ENCODE data around the gene PVR. TPM values are rescaled to one million over a fixed set of nuclear protein-coding genes. Genes with fewer than 3 reads are reported as not detected.

Gene PVR
- total RNA-seq, 1 donor from 2014 or later, result 26.0 TPM

DNA sequence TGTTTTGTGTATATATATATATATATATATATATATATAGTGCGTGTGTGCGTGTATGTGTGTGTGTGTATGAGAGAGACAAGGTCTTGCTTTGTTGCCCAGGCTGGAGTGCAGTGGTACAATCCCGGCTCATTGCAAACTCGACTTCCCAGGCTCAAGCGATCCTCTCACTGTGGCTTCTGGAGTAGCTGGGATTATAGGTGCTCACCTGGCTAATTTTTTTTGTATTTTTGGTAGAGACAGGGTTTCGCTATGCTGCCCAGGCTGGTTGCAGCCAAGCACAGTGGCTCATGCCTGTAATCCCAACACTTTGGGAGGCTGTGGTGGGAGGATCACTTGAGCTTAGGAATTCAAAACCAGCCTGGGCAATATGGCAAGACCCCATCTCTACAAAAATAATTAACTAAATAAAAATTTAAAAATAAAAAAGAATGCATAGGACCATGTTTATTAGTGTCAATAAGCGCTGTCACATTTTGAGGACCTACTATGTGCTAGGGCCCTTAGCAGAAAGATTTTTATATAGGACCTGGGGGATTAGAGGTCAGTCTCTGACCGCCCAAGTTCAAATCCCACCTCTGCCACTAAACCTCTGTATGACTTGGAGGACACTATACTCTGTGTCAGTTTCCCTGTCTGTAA, 1.8 kb downstream of the PVR start:
- intact Hi-C loops (cut with DNase I), result no loop called here
- Histone ChIP-seq H3K4me1 (peaks cover 25% of the 10 kb centered on the region), H3K9me3 (no peaks in the 10 kb centered on the region), H3K27me3 (no peaks in the 10 kb centered on the region), H3K4me3 (no peak overlapping the region), H3K27ac (no peak overlapping the region), H3K36me3 (peaks cover 0 to 14% of the 10 kb centered on the region in 2 donors)
- TF ChIP-seq, protein P1, sequence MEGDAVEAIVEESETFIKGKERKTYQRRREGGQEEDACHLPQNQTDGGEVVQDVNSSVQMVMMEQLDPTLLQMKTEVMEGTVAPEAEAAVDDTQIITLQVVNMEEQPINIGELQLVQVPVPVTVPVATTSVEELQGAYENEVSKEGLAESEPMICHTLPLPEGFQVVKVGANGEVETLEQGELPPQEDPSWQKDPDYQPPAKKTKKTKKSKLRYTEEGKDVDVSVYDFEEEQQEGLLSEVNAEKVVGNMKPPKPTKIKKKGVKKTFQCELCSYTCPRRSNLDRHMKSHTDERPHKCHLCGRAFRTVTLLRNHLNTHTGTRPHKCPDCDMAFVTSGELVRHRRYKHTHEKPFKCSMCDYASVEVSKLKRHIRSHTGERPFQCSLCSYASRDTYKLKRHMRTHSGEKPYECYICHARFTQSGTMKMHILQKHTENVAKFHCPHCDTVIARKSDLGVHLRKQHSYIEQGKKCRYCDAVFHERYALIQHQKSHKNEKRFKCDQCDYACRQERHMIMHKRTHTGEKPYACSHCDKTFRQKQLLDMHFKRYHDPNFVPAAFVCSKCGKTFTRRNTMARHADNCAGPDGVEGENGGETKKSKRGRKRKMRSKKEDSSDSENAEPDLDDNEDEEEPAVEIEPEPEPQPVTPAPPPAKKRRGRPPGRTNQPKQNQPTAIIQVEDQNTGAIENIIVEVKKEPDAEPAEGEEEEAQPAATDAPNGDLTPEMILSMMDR (IDR thresholded peaks at IDR 0.05), result no peak
- no peak for TF ChIP-seq POLR2A (IDR thresholded peaks at IDR 0.05)
- no peak for TF ChIP-seq POLR2AphosphoS5 (IDR thresholded peaks at IDR 0.05; ENCODE audit: insufficient read depth in 1 of 2, low read depth in 1 of 2)
- no peak for DNase-seq (ENCODE audit: extremely low spot score in 2 of 2)

DNA sequence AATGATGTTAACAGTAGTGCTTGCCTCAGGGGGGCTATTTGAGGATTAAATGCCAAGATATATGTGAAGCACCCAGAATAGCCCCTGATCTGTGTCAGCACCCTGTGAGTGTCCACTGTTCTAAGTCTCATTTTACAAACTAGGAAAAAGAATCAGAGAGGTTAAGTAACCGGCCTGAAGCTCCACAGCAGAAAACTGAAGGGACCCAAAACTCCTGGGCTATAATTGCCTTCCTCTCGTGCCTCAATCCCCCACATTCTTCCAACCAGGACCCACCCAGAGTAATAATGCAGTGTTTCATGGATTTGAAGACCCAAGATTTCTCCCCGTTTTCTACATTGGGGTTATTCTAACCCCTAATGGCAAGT, 2.3 kb downstream of the PVR start:
- Histone ChIP-seq H3K4me3 (no peak overlapping the region), H3K36me3 (peaks cover 0 to 19% of the 10 kb centered on the region in 2 donors), H3K4me1 (peaks cover 25% of the 10 kb centered on the region), H3K27me3 (no peaks in the 10 kb centered on the region), H3K27ac (no peak overlapping the region), H3K9me3 (no peaks in the 10 kb centered on the region)
- TF ChIP-seq, protein P1 (IDR thresholded peaks at IDR 0.05), result no peak
- no peak for DNase-seq (ENCODE audit: extremely low spot score in 2 of 2)
- intact Hi-C loops (cut with DNase I), result no loop called here

DNA sequence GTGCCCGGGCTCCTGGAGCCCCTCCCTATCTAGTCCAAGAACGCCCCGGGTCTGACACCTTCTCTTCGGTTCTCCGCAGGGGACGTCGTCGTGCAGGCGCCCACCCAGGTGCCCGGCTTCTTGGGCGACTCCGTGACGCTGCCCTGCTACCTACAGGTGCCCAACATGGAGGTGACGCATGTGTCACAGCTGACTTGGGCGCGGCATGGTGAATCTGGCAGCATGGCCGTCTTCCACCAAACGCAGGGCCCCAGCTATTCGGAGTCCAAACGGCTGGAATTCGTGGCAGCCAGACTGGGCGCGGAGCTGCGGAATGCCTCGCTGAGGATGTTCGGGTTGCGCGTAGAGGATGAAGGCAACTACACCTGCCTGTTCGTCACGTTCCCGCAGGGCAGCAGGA, 3.4 kb downstream of the PVR start:
- H3K36me3 ChIP-seq, result peaks cover 0 to 30% of the 10 kb centered on the region in 2 donors
- H3K9me3 ChIP-seq, result no peaks in the 10 kb centered on the region
- DNase-seq (ENCODE audit: extremely low spot score in 2 of 2), result no peak
- TF ChIP-seq POLR2A (IDR thresholded peaks at IDR 0.05), result no peak
- no peak for TF ChIP-seq POLR2AphosphoS5 (IDR thresholded peaks at IDR 0.05; ENCODE audit: insufficient read depth in 1 of 2, low read depth in 1 of 2)
- TF ChIP-seq, protein P1 (IDR thresholded peaks at IDR 0.05), result no peak
- H3K4me1 ChIP-seq, result peaks cover 25% of the 10 kb centered on the region
- intact Hi-C loops (cut with DNase I), result no loop called here
- no peaks in the 10 kb centered on the region for H3K27me3 ChIP-seq
- H3K27ac ChIP-seq, result peak overlapping the region; percentile 57
- peak overlapping the region in 1 of 2 donors; percentile 18 for H3K4me3 ChIP-seq

DNA sequence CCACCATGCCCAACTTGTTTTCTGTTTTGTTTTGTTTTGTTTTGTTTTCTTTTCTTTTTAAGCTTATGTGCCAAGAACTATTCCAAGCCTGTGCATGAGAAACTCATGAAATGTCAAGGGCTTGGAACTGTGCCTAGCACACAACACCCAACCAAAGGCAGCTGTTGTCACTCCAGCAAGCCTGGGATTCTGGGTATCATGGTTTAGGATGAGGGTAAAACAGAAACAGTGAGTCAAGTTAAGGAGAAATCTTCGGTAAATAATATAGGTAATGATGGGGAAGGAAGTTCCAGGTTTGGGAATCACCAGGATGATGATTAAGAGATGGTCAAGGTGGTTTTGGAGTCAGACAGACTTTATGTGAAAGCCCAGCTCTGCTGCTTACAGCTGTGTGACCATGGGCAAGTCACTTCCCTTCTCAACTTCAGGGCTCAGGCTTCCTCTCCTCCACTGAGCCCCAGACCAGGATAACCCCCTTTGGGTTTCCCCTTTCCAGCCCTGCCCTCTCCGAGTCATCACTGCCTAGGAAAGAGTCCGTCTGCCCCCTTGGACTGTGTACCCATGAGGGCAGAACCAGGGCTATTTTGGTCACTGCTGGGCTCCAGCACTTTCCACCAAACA, 5.0 kb downstream of the PVR start:
- TF ChIP-seq POLR2A (IDR thresholded peaks at IDR 0.05) (no peak), POLR2AphosphoS5 (IDR thresholded peaks at IDR 0.05; ENCODE audit: insufficient read depth in 1 of 2, low read depth in 1 of 2) (no peak)
- TF ChIP-seq, protein P1 (IDR thresholded peaks at IDR 0.05), result no peak
- no peak overlapping the region for H3K4me3 ChIP-seq
- H3K27ac ChIP-seq, result peak overlapping the region; percentile 57
- DNase-seq (ENCODE audit: extremely low spot score in 2 of 2), result no peak
- H3K4me1 ChIP-seq, result peaks cover 20% of the 10 kb centered on the region
- intact Hi-C loops (cut with DNase I), result no loop called here
- no peaks in the 10 kb centered on the region for H3K27me3 ChIP-seq
- H3K36me3 ChIP-seq, result peaks cover 0 to 46% of the 10 kb centered on the region in 2 donors
- no peaks in the 10 kb centered on the region for H3K9me3 ChIP-seq

DNA sequence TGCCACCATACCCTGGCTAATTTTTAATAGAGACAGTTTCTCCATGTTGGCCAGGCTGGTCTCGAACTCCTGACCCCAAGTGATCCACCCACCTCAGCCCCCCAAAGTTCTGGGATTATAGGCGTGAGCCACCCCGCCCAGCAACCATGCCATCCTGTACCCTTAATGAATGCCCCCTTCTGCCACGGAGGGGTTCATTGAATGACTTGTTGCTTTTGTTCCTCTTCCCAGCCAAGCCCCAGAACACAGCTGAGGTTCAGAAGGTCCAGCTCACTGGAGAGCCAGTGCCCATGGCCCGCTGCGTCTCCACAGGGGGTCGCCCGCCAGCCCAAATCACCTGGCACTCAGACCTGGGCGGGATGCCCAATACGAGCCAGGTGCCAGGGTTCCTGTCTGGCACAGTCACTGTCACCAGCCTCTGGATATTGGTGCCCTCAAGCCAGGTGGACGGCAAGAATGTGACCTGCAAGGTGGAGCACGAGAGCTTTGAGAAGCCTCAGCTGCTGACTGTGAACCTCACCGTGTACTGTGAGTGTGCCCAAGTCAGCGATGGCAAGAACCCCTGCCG, 6.0 kb downstream of the PVR start:
- no peak for TF ChIP-seq POLR2A (IDR thresholded peaks at IDR 0.05)
- TF ChIP-seq POLR2AphosphoS5 (IDR thresholded peaks at IDR 0.05; ENCODE audit: insufficient read depth in 1 of 2, low read depth in 1 of 2), result no peak
- TF ChIP-seq, protein P1 (IDR thresholded peaks at IDR 0.05), result no peak
- H3K36me3 ChIP-seq, result peaks cover 0 to 54% of the 10 kb centered on the region in 2 donors
- intact Hi-C loops (cut with DNase I), result no loop called here
- H3K4me3 ChIP-seq, result no peak overlapping the region
- no peak overlapping the region for H3K27ac ChIP-seq
- DNase-seq (ENCODE audit: extremely low spot score in 2 of 2), result no peak
- peaks cover 20% of the 10 kb centered on the region for H3K4me1 ChIP-seq
- H3K27me3 ChIP-seq, result no peaks in the 10 kb centered on the region
- H3K9me3 ChIP-seq, result no peaks in the 10 kb centered on the region
